Measurements from ENCODE around the gene DTNA.
"Not testable (repeated sequence)": the region's sequence is repeated elsewhere in the genome, so short reads cannot be mapped to it uniquely, and the experiment has no call there.

DTNA gene

DNA sequence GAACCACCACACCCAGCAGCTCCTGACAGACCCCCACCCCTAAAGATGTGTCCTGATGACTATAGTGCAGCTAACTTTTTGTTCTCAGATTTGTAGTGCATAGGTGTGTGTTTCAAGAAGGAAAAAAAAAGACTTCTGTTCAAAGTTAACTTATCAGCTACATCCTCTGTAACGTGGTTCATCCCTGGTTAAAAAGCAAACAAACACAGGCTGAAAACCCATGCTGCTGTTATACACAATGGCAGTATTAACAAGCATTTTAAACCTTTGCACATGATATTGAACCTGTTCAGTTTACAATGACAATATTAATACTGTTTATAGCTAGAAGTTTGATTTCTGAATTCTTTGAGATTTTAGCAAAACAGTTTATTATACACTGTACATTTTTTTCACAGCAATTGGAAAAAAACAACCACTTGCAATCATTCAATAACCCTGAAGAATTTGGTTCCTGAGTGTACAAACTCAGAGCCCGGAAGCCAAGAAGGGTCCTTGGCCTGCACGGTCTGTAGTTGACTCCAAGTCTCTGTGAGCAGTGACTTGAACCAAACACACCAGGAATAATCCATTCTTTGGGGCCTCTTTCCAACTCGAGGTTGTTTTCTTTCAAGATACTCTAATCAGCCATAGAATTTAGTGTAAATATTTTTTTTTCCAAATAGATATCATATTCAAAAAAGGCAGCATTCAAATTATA is 177.9 kb downstream of the DTNA start:
- in situ Hi-C loops (cut with HindIII; ENCODE audit: low sequenced_read_pairs), result no loop called here

DNA sequence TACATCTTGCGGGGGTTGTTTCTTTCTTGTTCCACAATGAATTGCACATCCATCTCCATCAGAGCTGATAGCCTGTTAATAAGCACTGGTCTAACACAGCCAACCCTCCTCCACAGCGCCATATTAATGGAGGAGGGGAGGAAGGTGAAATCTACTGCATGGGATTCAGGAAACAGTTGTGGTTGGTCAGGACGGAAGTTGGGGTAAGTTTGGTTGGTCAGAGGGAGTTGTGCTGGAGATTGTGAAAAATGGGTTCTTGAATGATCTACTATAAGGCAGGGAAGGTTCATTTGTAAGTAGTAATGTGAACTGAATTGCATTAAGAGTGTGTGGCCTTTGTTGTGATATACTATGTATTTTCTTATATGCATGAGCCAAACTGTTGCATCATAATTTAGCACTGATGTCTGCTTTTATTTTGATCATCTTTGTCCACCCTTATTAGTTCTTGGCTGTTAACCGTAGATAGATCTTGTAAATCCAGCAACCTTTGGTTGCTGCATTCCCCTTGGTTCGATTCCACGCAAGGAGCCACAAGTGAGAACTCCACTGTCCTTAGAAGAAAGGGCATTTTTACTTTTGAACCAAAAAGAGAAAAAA is 180.5 kb downstream of the DTNA start:
- in situ Hi-C loops (cut with HindIII; ENCODE audit: low sequenced_read_pairs), result no loop called here

DNA sequence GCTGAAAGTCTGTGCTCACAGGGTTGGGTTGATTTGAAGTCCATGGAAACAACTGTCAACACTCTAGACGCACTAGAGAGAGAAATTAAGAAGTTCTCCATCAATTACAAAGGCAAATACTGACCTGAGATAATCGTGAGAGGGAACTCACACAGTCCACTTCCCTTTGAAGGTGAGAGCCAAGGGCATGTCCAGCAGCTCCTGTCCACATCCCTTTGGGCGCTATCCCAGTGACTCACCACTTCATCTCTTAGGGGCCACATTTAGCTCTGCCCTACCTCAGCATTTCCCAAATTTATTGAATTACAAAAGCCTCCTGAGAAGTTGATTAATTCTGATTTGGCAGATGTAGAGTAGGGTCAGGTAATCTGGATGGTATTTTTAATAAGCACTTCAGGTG is 182.3 kb downstream of the DTNA start:
- in situ Hi-C loops (cut with HindIII; ENCODE audit: low sequenced_read_pairs), result no loop called here

DNA sequence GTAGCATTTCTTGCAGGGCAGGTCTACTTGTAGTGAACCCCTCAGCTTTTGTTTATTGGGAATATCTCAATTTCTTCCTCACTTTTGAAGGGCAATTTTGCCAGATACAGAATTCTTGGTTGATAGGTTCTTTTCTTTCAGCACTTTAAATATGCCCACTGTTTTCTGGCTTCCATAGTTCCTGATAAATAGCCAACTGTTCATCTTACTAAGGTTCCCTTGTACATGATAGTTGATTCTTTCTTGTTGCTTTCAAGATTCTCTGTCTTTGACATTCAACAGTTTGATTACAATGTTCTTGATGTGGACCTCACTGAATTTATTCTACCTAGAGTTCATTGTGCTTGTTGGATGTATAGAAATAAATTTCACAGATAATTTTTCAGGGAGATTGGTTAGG is 183.1 kb downstream of the DTNA start:
- in situ Hi-C loops (cut with HindIII; ENCODE audit: low sequenced_read_pairs), result no loop called here

DNA sequence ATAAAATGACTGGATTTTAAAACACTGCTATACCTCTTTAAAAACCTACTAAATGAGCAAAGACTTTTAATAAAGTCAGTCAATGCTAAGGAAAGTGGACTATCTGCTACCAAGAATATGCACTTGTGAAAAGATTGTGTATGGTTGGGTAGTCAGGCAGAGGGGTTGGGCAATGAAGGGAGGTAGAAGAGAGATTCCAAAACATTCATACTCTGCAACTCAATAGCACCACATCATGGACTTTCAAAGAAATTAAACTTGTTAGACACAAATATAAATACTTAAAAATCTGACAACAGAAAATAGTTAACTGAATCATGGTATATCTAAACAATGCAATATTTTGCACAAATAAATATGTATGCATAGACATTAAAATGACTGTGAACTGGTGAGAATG is 191.2 kb downstream of the DTNA start:
- in situ Hi-C loops (cut with HindIII; ENCODE audit: low sequenced_read_pairs), result no loop called here

DNA sequence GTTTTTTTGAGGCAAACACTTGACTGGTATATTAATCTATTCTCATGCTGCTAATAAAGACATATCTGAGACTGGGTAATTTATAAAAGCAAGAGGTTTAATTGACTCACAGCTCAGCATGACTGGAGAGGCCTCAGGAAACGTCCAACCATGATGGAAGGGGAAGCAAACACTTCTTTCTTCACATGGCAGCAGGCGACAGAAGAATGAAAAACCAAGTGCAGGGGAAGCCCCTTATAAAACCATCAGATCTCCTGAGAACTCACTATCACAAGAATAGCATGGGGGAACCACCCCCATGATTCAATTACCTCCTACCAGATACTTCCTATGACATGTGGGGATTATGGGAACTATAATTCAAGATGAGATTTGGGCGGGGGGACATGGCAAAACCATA is 194.9 kb downstream of the DTNA start:
- in situ Hi-C loops (cut with HindIII; ENCODE audit: low sequenced_read_pairs), result no loop called here

DNA sequence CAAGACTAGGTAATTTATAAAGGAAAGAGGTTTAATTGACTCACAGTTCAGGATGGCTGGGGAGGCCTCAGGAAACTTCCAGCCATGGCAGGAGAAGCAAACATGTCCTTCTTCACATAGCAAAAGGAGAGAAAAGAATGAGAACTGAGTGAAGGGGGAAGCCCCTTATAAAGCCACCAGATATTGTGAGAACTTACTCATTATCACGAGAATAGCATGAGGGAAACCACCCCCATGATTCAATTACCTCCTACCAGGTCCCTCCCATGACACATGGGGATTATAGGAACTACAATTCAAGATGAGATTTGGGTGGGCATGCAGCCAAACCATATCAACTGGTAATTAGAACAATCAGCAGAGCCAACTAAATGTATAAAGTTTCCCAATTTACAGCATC is 196.9 kb downstream of the DTNA start:
- in situ Hi-C loops (cut with HindIII; ENCODE audit: low sequenced_read_pairs), result not testable (repeated sequence)

DNA sequence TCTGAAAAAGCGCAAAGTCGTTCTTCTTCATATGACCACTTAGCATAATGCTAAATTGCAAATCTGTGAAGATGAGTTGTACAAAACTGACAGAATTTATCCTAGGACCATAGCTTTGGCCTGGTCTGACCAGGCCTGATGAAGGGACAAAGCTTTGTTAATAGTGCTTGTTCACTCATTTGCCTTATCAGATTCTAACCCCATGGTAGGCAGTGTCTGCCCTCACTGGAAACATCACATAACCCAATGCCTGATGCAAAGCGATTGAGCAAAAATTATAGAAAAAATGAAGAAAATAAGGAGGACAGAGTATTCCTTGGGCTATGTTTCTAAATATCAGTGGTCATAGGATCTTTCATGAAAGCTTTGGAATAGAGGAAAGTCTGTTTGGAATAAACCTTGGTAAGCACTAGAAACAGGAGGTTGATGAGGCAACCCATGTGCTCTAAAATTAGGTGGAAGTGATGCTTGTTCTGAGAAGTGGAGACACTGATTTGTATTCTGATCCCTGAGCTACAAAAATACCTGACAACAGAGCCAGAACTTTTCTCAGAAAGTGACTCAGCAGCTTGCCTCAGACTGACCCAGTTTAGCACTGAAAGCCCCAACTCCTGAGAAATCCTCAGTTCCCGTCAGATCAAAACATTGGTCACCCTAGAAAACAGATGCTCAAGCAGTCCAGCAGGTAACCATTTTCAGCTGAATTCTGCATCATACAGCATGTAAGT is 199.7 kb downstream of the DTNA start:
- in situ Hi-C loops (cut with HindIII; ENCODE audit: low sequenced_read_pairs), result no loop called here

DNA sequence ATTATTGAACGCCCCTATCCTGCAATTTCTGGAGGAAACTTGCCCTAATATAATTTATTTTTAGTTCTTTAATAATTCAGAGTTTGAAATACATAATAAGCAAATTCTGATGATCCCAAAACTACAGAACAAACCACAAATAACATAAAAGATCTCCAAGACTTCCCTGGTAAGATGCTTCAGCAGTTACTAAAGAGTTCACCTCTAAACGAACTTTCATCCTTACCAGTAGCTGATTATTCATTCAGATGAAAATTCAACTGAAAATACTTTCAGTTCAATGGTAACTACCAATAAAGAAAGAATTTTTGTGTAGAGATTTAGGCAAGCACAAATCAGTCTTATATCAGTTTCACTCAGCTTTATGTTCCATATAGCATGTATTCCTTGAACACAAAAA is 201.0 kb downstream of the DTNA start:
- in situ Hi-C loops (cut with HindIII; ENCODE audit: low sequenced_read_pairs), result no loop called here

DNA sequence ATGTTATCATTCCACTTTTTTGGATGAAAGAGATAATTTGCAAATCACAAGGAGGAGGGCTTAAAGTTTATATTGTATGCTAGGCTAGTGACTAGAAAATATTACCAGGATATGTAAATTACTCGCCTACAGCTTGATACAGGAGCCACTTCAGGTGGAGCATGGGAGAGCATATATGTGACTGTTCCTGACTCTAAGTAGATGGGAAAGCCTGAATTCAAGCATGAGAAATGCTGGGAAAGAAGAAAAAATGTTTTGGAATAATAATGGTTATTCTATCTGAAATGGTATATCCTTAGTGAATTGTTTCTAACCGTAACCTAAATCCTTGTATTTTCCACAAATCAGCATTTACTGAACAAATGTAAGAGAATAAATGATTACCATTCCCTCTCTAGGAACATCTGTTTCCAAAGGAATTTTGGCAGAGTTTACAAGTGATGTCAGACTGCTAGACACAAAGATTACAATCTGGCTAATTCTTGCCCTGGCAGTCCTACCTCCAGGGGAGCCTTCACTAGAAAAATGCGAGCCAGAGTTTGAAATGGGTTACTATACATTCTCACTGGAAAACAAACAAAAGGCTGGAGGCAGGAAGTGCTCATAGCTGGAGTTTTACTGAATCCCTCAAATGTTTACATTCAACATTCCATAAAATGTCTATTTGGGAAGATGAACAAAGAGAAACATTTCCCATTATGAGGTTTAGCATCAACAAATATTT is 201.7 kb downstream of the DTNA start:
- in situ Hi-C loops (cut with HindIII; ENCODE audit: low sequenced_read_pairs), result no loop called here

DNA sequence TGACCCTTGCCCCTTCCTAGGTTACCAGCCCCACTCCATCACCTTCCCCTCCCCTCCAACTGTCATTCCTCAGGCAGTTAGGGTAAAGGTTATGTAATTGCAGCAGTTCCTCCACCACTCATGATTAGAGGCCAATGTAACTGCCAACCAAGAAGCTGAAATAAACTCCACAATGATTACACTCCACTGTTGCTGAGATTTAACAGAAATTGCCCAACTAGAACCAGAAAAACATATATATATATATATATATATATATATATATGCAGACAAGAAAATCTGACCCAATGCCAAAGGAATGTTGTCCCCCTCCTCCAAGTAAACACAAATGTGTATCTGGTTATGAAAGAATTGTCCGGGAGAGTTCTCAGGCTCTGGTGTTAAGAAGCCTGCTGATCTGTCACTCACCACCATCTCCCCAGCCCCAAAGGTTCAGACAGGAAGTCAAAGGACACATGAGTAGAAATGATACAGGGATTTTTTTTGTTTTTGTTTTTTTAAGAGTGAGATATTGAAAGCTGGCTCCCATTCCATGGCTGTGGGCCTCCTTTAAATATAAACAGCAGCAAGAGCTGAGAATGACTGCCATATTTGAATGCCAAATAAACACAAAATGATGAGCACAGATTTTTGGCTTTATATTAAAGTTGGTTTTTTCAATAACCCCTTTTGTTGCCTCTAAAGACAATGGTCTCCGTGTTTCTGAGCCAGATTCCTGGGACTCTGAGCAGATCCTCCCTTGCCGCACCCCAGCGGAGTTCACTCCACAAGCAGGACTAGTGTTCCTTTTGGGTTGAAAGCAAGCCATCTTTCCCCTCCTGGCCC is 204.0 kb downstream of the DTNA start:
- in situ Hi-C loops (cut with HindIII; ENCODE audit: low sequenced_read_pairs), result no loop called here

DNA sequence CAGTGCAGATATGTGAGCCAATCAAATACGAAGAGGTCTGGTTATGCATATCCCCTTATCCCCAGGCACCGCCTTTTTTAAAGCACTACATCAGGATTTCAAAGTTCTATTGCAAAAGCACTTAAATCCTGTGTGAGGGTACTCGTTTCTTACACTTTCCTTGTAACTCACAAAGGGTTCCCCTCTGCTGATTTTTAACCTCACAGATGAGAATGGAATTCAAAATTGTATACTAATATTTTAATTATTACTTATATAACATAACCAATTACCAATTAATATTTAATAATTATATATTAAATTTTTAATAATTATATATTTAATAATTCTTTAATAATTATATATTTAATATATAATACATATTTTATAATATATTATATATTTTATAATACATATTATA is 204.9 kb downstream of the DTNA start:
- in situ Hi-C loops (cut with HindIII; ENCODE audit: low sequenced_read_pairs), result no loop called here

DNA sequence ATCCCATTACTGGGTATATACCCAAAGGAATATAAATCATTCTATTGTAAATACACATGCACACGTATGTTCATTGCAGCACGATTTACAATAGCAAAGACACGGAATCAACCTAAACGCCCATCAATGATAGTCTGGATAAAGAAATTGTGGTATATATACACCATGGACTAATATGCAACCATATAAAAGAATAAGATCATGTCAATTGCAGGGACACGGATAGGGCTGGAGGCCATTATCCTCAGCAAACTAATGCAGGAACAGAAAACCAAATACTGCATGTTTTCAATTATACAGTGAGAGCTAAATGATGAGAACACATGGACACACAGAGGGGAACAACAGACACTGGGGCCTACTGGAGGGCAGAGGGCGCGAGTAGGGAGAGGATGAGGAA is 206.4 kb downstream of the DTNA start:
- in situ Hi-C loops (cut with HindIII; ENCODE audit: low sequenced_read_pairs), result not testable (repeated sequence)

DNA sequence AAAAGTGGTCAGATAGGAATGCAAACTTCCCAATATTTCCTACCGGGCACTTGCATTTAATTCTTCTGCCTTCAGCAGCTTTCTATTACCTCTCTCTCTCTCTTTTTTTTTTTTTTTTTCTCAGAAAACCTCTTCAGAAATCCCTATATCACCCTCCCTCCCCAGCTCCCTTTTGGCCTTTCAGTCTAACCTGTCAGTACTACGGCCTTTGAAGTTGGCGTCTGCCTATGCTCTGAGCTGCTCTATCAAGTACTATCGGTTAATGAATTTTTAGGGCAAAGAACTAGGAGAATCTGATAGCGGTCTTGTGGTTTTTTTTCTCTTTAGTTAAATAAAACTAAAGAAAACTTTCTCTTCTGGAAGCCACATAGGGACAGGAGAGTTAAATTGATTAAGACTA is 208.8 kb downstream of the DTNA start:
- in situ Hi-C loops (cut with HindIII; ENCODE audit: low sequenced_read_pairs), result no loop called here

DNA sequence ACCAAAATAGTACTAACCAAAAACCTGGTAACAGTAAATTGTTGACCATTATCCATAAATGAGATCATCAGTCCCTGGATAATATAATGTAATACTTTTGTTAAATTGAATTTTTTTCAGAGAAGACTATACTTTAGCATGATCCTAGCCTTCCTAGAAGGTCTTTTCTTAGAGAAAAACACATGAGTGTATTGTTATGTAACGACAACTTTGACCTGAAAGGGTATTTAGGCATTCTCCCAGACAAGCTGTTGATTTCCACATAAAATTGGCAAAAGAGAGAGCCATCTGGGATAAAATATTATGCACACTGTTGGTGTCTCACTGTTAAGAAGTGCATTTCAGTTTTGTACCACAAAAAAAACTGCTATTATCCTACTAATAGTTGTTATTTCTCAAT is 211.1 kb downstream of the DTNA start:
- in situ Hi-C loops (cut with HindIII; ENCODE audit: low sequenced_read_pairs), result no loop called here

DNA sequence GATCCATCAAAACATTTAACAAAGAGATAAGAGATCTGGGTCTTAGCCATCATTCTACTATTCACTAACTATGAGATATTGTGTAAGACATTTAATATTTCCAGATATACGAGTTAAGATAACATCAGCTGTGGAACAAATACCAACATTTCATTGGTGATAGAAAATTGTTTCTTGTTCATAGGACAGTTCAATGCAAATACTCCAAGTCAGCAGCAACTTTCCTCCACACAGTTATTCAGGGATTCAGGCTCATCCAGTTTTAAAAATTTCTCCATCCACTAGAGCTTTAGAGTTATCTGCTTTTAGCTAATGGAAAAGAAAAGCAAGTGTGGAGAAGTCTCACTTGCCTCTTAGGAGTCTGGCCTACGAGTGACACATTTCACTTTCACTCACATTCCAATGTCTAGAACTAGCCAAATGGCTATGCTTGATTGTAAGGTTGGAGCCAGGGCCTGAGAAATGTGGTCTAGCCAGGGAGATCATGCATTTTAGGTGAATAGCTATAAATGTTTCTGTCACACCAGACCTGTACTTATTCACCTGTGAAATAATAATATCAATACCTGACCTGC is 211.8 kb downstream of the DTNA start:
- in situ Hi-C loops (cut with HindIII; ENCODE audit: low sequenced_read_pairs), result no loop called here

DNA sequence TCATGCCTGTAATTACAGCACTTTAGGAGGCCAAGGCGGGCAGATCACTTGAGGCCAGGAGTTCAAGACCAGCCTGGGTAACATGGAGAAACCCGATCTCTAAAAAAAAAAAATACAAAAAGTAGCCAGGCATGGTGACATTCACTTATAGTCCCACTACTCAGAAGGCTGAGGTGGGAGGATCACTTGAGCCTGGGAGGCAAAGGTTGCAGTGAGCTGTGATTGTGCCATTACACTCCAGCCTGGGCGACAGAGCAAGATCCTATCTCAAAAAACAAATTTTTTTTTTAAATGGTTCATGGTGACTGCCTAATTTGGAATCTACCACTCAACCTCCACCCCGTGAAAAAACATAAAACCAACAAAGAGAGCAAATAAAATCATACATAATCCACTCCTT is 212.5 kb downstream of the DTNA start:
- in situ Hi-C loops (cut with HindIII; ENCODE audit: low sequenced_read_pairs), result not testable (repeated sequence)

DNA sequence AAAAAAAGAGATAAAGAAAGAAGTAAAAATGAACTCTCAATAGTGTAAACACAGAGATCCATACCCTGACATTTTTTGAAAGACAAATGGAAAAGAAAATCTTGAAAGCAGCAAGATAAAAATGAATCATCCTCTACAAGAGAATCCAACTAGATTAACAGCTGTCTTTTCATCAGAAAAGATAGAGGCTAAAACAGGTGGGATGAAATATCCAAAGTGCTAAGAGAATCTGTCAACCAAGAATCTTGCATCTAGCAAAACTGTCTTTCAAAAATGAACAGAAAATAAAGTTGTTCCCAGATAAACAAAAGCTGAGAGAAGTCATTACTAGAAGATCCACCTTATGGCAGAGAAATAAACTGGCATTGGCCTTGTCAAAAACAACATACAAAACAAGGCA is 213.8 kb downstream of the DTNA start:
- in situ Hi-C loops (cut with HindIII; ENCODE audit: low sequenced_read_pairs), result no loop called here

DNA sequence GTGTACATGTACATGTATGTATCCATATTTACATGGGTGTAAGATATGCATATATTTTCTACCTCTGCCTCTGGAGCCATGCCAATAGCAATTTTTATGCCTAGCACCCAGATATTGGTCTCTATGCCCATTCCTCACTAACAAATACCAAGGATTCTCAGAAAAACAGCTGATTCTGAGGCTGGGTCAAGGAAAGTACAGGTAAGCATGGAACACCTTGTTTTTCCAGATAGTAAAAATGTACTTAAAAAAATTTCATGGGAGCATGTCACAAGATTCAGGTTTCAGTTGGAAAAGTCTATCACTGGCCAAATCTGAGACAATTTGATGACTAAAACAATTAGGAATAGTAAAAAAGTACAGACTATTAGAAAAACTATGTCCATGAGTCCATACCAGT is 216.6 kb downstream of the DTNA start:
- in situ Hi-C loops (cut with HindIII; ENCODE audit: low sequenced_read_pairs), result no loop called here

DNA sequence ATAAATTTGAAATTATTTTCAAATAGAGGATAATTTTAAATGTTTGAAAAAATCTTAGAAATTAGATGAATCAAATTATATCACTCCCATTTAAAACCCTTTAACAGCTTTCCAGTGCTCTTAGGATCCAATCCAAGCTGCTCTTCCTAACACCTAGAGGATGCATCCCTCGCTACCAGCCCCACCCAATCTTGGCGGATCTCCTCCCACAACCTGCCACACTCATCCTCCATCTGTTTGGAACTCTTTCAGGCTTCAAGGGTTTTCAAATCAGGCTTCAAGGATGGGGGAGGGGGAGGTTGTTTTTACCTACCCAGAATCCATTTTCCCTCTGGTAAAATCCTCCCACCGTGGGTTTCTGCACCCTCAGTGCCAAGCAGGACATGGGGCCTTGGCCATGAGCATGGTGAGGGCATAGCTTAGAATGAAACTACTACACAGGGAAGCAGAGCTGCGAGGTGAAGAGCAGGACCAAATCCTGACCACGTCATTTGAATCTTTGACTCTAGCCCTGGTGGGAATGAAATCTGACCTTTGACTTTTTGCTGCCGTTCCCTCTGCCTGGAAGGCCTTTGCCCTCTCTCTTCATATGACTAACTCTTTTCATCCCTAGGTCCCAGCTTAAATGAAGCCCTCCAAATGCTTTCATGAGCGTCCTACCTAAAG is 218.1 kb downstream of the DTNA start:
- in situ Hi-C loops (cut with HindIII; ENCODE audit: low sequenced_read_pairs), result no loop called here

Measured in DLD1 (cell line).